Measurements from ENCODE around the gene ITIH2.
"Not testable (repeated sequence)": the region's sequence is repeated elsewhere in the genome, so short reads cannot be mapped to it uniquely, and the experiment has no call there.

Gene ITIH2

DNA sequence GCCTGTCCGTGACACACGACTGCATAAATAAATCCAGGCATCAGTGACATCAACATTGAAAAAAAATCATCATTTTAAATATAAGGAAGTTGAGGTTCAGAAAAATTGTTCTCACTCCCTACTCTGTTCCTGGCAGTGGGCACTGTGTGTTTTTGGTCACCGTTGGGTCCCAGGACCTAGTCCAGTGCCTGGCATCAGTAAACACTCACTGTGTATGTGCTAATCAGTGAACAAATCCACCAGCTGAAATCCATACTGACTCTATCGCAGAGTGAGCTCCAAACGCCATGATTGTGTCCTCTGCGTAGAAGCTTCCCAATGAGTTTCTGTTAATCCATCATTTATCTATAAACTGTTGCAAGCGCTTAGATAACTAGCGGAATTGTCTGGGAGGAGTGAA lies 41.2 kb downstream of the ITIH2 start:
- no peak for DNase-seq
- Histone ChIP-seq H3K4me2 (ENCODE audit: insufficient read depth, low read length) (no peak overlapping the region), H3K79me2 (ENCODE audit: insufficient read depth, low read length) (no peaks in the 10 kb centered on the region), H3K27me3 (ENCODE audit: insufficient read depth, low read length, poor library complexity) (no peaks in the 10 kb centered on the region), H3K4me1 (ENCODE audit: insufficient read depth, low read length) (no peaks in the 10 kb centered on the region), H2AFZ (ENCODE audit: low read depth, low read length) (no peak overlapping the region), H3K9me3 (ENCODE audit: insufficient read depth, low read length, severe bottlenecking) (no peaks in the 10 kb centered on the region), H4K20me1 (ENCODE audit: insufficient read depth, low read length) (no peaks in the 10 kb centered on the region), H3K9ac (ENCODE audit: low read depth, low read length) (no peak overlapping the region), H3K36me3 (ENCODE audit: insufficient read depth, low read length) (no peaks in the 10 kb centered on the region), H3K4me3 (ENCODE audit: low read depth in 1 of 2, low read length in 2 of 2) (no peak overlapping the region), H3K27ac (ENCODE audit: low read length) (no peak overlapping the region)
- ATAC-seq (ENCODE audit: insufficient read depth, low read depth): no peak
- no peak for TF ChIP-seq EZH2 (IDR thresholded peaks at IDR 0.05; ENCODE audit: borderline replicate concordance, low read depth, low read length, severe bottlenecking)

- not testable (repeated sequence) for ATAC-seq (ENCODE audit: insufficient read depth, low read depth); H3K27me3 ChIP-seq (ENCODE audit: insufficient read depth, low read length, poor library complexity); H3K4me2 ChIP-seq (ENCODE audit: insufficient read depth, low read length); H3K4me3 ChIP-seq (ENCODE audit: low read depth in 1 of 2, low read length in 2 of 2); H3K79me2 ChIP-seq (ENCODE audit: insufficient read depth, low read length); H3K4me1 ChIP-seq (ENCODE audit: insufficient read depth, low read length); DNase-seq; H2AFZ ChIP-seq (ENCODE audit: low read depth, low read length); H4K20me1 ChIP-seq (ENCODE audit: insufficient read depth, low read length); H3K9ac ChIP-seq (ENCODE audit: low read depth, low read length); H3K9me3 ChIP-seq (ENCODE audit: insufficient read depth, low read length, severe bottlenecking); H3K27ac ChIP-seq (ENCODE audit: low read length)
- H3K36me3 ChIP-seq (ENCODE audit: insufficient read depth, low read length): peaks cover 18% of the 10 kb centered on the region
Measured at GRCh38 chr10:7748637-7749036, 45.5 kb downstream of the ITIH2 start.

GRCh38 chr10:7750222-7750621 lies 47.1 kb downstream of the ITIH2 start:
- no peak overlapping the region for H2AFZ ChIP-seq (ENCODE audit: low read depth, low read length)
- TF ChIP-seq EZH2 (IDR thresholded peaks at IDR 0.05; ENCODE audit: borderline replicate concordance, low read depth, low read length, severe bottlenecking): no peak
- no peak for TF ChIP-seq CTCF (IDR thresholded peaks at IDR 0.05; ENCODE audit: borderline replicate concordance, extremely low read depth, low read length, poor library complexity, severe bottlenecking)
- no peaks in the 10 kb centered on the region for H3K27me3 ChIP-seq (ENCODE audit: insufficient read depth, low read length, poor library complexity)
- H3K79me2 ChIP-seq (ENCODE audit: insufficient read depth, low read length): no peaks in the 10 kb centered on the region
- H3K9ac ChIP-seq (ENCODE audit: low read depth, low read length): no peak overlapping the region
- no peaks in the 10 kb centered on the region for H4K20me1 ChIP-seq (ENCODE audit: insufficient read depth, low read length)
- H3K4me2 ChIP-seq (ENCODE audit: insufficient read depth, low read length): no peak overlapping the region
- H3K27ac ChIP-seq (ENCODE audit: low read length): no peak overlapping the region
- DNase-seq: no peak
- no peak overlapping the region for H3K4me3 ChIP-seq (ENCODE audit: low read depth in 1 of 2, low read length in 2 of 2)
- H3K9me3 ChIP-seq (ENCODE audit: insufficient read depth, low read length, severe bottlenecking): no peaks in the 10 kb centered on the region
- ATAC-seq (ENCODE audit: insufficient read depth, low read depth): no peak
- H3K4me1 ChIP-seq (ENCODE audit: insufficient read depth, low read length): no peaks in the 10 kb centered on the region
- H3K36me3 ChIP-seq (ENCODE audit: insufficient read depth, low read length): peaks cover 34% of the 10 kb centered on the region

DNA sequence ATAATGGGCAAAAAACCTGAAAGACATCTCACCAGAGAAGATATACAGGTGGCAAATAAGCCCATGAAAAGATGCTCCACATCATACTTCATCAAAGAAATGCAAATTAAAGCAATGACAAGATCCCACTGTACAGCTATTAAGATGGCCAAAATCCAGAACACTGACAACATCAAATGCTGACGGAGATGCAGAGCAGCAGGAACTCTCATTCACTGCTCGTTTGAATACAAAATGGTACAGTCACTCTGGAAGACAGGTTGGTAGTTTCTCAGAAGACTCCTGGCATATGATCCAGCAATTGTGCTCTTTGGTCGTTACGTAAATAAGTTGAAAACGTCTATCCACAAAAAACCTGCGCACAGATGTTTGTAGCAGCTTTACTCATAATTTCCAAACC lies 49.1 kb downstream of the ITIH2 start:
- ATAC-seq (ENCODE audit: insufficient read depth, low read depth): no peak
- H3K9me3 ChIP-seq (ENCODE audit: insufficient read depth, low read length, severe bottlenecking): no peaks in the 10 kb centered on the region
- TF ChIP-seq EZH2 (IDR thresholded peaks at IDR 0.05; ENCODE audit: borderline replicate concordance, low read depth, low read length, severe bottlenecking): no peak
- TF ChIP-seq CTCF (IDR thresholded peaks at IDR 0.05; ENCODE audit: borderline replicate concordance, extremely low read depth, low read length, poor library complexity, severe bottlenecking): no peak

More for the DNA sequence above, 49.1 kb downstream of the ITIH2 start:
- Histone ChIP-seq H4K20me1 (ENCODE audit: insufficient read depth, low read length) (no peaks in the 10 kb centered on the region), H3K79me2 (ENCODE audit: insufficient read depth, low read length) (no peaks in the 10 kb centered on the region), H3K27me3 (ENCODE audit: insufficient read depth, low read length, poor library complexity) (no peaks in the 10 kb centered on the region), H3K4me3 (ENCODE audit: low read depth in 1 of 2, low read length in 2 of 2) (no peak overlapping the region), H3K27ac (ENCODE audit: low read length) (no peak overlapping the region), H3K36me3 (ENCODE audit: insufficient read depth, low read length) (peaks cover 45% of the 10 kb centered on the region), H3K4me1 (ENCODE audit: insufficient read depth, low read length) (no peaks in the 10 kb centered on the region), H2AFZ (ENCODE audit: low read depth, low read length) (no peak overlapping the region), H3K4me2 (ENCODE audit: insufficient read depth, low read length) (no peak overlapping the region), H3K9ac (ENCODE audit: low read depth, low read length) (no peak overlapping the region)
- no peak for DNase-seq
